PC-9 (cell line): ENCODE results near the gene TEX13D.

Source experiments
- CTCF ChIP-seq: fragments of 200-600 bp; sonication (generic); conservative IDR thresholded peaks from 2 replicates; pipeline ENCODE4 v1.6.1; 2017; ENCODE audit warnings: mixed run types, antibody characterized with exemption, mild to moderate bottlenecking, moderate library complexity
- EZH2 ChIP-seq: fragments of 200-600 bp; sonication (generic); IDR thresholded peaks from 2 replicates; pipeline ENCODE4 v1.8.0; 2017; ENCODE audit warnings: antibody characterized with exemption, low read depth

GRCh38 chrX:124328765-124329164, 3.7 kb upstream of the TEX13D start:
- no peak for TF ChIP-seq CTCF
- TF ChIP-seq EZH2, result no peak
